ENCODE measurements around the gene BCAS3. TPM values are rescaled to one million over a fixed set of nuclear protein-coding genes. Genes with fewer than 3 reads are reported as not detected.

Gene BCAS3
- polyA plus RNA-seq, 4 donors, result 26.2 to 27.7 (median 26.8) TPM

DNA sequence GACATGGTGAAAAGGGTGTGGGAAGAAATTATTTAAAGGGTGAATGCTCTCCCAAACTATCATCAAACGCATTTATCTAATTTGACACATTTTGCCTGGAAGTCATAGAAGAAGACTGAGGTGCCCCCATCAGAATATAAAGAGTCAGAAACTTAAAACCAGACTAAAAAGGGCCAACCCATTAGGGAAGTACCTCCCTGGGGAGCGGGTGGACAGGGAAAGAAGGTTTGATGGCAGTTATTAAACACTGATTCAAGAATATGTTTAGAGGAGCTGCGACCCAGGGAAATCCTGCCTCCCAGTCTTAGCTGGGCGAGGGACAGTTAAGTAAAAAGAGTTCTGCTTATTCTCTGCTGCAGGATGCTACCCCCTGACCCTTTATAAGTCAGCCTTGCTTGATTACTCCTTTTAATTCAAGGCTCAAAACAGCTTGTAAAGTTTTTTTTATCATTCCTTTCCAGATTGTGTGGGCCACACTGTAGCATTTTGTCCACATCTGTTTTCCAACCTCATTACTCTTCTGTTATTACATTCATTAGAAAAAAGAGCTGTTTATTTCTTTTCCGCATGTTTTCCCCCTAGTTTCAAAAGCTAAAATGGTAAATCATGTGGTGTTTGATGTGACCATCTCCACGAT lies 583.5 kb downstream of the BCAS3 start:
- no peak for DNase-seq (ENCODE audit: low read depth in 4 of 4, low spot score in 3 of 4)

DNA sequence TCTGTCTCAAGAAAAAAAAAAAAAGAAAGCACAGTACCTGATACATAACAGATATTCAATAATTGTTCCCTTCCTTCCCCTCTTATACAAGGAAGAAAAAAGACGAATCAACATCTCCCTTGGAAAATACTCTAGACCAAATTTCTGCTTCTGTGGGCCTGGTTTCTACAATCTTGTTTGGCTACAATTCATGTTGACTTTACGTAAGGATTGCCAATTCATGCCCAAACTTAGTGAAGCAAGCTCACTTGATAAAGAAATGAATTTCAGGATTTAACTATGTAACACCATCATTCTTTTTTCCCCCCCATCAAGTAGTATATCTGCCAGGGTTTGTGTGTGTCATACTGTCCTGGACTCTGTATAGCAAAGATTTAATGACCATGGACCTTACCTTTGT lies 587.7 kb downstream of the BCAS3 start:
- no peak for DNase-seq (ENCODE audit: low read depth in 4 of 4, low spot score in 3 of 4)

DNA sequence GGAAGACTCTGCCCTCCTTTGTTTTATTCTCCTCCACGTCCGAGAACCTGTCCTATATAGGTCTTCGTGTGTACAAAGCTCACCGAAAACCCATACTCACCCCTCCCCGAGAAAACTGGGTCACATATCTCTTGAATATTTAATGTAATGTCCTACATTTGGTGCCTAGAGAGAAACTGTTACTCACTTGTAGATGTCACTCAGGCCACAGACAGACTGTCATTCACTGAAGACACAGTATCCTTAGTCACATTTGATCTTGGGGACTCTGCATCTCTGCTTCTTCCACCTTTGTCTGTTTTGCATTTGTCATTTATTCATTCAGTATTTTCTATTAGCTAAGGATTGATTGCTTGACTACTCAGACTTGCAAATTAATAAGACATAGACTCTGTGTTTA lies 590.2 kb downstream of the BCAS3 start:
- no peak for DNase-seq (ENCODE audit: low read depth in 4 of 4, low spot score in 3 of 4)

DNA sequence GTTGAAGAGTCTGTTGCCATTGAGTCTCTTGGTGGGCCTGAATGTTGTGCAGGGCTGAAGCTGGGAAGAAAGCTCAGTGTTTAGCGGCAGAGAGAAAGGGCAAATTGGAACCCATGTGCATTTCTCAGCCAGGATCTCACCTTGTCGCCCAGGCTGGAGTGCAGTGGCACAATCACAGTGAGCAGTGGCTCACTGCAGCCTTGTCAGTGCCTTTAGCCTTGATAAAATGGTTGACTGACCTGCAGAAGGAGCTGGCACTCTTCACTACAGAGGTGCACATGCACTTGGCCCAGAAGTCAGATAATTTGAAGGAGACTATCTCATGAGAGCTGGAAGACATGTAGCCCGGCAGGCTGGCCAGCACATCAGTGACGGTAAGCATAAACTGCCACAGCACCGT lies 597.7 kb downstream of the BCAS3 start:
- no peak for DNase-seq (ENCODE audit: low read depth in 4 of 4, low spot score in 3 of 4)

DNA sequence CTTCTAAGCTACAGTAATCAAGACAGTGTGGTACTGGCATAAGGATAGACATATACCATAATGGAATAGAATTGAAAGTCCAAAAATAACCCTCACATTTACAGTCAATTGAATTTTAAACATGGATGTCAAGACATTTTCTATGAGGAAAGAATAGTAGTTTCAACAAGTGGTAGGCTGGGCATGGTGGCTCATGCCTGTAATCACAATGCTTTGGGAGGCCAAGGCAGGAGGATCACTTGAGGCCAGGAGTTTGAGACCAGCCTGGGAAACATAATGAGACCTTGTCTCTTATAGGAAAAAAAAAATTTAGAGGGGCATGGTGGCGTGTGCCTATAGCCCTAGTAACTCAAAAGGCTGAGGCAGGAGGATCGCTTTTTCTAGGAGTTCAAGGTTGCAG lies 599.2 kb downstream of the BCAS3 start:
- DNase-seq (ENCODE audit: low read depth in 4 of 4, low spot score in 3 of 4), result no peak

DNA sequence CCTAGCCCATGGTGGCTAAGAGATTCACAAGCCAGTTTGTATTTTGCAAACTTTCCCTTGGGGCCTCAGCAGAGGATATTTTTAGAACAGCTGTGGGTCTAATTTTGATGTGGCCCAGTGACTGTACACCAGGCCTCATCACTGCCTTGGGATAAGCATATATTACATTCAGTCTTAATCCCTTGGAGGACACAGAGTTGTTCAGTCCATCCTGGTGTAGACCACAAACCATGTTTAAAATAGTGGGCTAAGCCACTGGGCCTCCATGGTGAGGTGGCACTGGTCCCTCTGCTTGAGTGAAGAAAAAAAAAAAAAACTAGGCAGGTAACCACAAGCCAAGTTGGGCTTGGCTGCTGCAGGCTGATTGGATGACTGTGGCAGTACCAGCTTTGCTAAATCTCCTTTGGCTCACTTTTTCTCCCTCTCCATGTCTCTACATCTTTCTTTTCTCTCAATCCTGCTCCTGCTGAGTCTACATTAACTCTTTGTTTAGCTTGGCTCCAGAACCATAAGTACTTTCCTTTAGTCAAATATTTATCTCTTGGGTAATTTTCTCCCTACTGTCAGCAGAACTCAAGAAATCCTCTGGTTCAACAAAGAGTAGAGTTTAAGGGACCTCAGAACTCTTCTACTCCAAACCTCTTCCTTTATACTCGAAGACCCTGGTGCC lies 602.0 kb downstream of the BCAS3 start:
- no peak for DNase-seq (ENCODE audit: low read depth in 4 of 4, low spot score in 3 of 4)

DNA sequence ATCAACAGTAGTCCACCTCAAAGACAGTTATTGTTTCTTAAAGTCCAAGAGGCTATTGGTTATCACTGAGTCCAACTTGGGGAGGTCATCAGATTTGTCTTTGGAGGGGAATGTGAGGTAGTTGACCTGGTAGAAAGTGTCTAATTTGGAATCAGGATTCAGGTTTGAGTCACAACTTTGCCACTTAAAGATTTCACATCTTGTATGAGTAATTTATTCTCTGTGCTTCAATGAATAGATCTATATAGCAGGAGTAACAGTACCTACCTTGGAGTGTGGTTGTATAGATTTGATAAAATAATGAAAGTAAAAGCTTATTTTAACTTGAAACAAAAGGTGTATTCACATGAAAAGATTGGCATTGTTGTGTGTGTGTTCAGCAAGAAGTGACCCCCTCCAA lies 602.7 kb downstream of the BCAS3 start:
- DNase-seq (ENCODE audit: low read depth in 4 of 4, low spot score in 3 of 4), result no peak

DNA sequence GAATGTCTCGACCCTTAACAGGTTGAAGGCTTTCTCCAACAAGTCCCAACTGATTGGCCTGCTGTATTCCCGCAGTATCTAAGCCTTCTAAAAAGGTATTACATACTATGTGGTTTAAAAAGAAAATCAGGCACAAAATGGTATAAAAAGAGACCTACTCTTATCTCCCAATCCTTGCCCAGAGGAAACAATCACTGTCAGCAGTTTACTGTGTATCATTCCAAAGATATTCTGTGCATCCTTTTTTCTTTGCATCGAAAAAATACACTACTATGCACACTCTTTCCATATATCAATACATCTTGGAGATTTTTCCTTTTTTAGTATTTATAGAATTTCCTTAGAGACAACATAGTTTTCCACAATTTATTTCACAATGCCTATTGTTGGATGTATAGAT lies 603.2 kb downstream of the BCAS3 start:
- no peak for DNase-seq (ENCODE audit: low read depth in 4 of 4, low spot score in 3 of 4)

DNA sequence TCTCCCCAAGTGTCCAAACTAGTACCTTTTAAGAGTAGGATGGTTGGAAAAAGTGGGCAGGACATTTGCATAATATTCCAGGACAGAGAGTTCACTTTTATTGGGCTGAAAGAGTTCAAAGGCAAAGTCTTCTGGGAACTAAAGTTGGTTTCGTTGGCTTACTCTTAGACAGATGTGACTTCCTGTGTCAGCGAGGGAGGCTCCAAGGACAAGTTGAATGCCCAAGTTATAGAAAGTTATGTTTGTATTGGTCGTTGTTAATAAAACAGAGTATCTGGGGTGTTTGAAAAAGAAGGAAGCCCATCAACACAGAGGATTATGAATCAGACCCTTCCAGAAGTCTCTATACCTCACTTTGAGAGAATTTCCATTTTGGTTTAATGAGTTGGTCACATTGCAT lies 604.7 kb downstream of the BCAS3 start:
- DNase-seq (ENCODE audit: low read depth in 4 of 4, low spot score in 3 of 4), result no peak

DNA sequence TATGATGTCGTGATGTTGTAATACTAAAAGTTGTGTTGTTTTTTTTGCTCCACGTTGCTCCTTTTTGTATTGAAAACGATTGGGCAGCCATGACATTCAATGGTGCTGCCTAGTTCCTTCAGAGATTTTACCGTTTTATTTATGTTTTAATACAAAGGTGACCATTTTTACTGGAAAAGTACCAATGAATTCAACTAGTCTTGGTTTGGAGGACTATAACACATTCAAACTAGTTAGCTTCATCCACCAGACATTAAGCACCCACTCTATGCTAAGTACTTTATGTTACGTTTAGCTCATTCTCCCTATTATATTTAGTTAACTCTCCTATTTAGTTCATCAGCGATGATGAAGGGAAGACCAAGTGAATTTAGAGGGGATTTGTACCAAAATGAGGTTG lies 605.4 kb downstream of the BCAS3 start:
- no peak for DNase-seq (ENCODE audit: low read depth in 4 of 4, low spot score in 3 of 4)

DNA sequence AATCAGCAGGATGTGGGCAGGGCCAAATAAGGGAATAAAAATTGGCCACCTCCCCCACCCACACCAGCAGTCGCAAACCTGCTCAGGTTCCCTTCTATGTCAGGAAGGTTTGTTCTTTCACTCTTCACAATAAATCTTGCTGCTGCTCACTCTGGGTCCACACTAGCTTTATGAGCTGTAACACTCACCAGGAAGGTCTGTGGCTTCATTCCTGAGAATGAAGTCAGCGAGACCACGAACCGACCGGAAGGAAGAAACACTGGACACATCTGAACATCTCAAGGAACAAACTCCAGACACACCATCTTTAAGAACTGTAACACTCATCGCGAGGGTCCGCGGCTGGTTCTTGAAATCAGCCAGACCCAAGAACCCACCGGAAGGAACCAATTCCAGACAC lies 606.5 kb downstream of the BCAS3 start:
- no peak for DNase-seq (ENCODE audit: low read depth in 4 of 4, low spot score in 3 of 4)

DNA sequence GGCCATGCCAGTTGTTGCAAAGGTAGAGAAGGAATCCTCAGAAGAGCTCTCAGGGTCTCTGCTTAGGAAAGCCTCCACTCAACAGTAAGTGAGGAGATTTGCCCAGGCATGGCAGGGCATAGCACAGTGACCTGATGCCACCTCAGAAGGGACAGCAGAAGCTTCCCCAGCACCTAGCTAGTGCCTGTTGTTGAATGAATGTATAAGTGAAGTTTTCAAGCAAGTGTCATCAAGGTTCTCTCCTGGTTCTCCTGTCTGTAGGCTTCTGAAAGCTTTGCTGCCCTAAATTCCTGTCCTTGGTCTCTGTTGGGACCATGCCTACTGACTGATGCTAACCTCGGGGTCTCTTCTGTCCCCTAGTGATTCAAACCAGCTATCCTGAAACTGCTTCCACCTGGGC lies 607.1 kb downstream of the BCAS3 start:
- no peak for DNase-seq (ENCODE audit: low read depth in 4 of 4, low spot score in 3 of 4)

DNA sequence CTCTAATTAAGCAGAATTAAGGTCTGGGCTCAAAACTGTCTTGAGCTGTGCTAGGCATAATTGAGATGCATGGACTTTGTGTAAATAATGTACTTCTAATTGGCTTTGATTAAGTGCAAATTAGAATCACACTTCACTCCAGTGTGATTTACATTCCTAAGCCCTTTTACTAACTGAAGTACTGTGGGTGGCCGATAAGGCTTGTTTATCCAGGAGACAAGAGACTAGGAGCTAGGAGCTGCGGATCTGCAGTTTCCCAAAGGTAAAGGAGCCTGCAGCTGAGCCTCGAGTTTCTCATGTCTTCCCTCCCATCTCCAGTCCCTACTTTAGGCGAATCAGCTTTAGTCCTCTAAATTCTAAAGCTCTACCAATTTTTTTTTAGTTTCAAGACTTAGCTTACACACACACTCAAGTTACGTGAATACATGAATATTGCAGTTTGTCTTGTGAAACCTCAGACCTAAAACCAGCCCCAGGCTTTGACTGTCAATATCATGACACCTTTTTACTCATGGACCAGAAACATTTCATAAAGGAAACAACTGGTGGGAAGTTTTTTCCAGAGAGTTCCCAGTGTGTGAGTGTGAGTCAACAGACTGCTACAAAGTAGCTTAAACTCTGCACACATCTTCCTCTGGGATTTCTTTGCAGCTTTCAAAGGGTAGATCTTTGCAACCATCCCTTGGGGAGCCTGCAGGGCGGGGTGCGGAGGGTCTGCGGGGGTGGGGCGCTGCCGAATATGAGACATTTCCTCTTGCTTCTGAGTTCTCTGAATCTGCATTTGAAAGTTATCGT lies 608.1 kb downstream of the BCAS3 start:
- DNase-seq (ENCODE audit: low read depth in 4 of 4, low spot score in 3 of 4), result no peak

DNA sequence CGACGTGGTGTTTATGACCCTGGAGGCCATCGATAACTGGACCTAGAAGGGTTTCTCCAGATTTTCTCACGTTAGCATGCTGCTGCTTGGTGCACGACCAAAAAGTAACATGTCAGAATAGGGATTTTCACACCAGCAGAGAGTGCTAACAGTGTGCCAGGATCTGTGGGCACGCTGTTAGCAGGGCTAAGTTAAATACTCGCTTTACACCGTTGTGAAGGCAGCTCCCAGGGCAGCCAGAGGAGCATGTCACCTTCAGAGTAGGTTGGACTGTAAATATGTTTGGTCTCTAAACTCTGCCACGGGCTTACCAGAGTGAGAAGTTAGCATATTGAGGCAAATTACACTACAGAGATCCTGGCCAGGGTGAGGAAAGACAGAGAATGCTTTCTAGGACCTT lies 608.8 kb downstream of the BCAS3 start:
- DNase-seq (ENCODE audit: low read depth in 4 of 4, low spot score in 3 of 4), result no peak

DNA sequence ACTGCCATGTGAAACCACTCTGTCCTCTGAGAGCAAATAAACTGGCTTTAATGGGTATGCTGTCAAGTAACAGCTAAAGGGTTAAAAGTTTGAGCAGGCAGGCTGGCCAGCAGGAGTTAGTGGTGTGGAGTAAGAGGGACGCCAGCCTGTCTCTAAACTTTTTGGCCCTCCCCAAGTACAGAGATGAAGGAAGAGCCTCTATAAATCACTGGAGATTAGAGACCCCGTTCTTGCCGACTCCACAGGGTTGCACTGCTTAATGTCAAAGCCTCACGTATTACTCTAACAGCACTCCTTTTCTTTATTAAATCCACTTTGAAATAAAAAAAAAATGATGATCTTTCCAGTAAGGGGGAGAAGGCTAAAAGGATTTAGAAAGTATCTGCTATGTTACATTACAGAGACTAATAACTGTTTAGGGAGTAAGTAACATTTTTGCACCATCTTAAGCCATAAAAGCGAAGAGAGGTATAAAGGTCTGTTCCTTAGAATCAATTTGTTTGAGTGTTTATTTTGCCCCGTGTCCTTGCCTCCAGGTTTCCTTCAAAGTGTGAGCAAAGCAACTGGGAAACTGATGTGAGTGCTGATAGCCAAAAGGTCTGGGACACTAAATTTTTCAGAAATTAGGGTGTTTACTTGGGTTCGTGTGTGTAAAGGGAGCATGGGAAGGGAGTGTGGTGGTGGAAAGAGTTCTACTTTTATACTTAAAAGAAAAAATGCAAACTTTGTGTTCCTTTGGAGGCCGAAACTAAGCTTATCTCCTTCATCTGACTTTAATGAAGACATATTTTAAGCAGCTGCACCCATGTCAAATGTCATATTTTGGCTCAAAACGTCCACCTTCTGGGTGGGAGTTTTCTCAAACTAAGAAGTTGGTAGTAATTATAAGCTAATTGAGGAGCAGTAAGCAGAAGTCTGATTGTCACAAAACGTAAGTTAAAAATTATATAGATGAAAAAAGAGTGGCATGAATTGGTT lies 612.0 kb downstream of the BCAS3 start:
- no peak for DNase-seq (ENCODE audit: low read depth in 4 of 4, low spot score in 3 of 4)

DNA sequence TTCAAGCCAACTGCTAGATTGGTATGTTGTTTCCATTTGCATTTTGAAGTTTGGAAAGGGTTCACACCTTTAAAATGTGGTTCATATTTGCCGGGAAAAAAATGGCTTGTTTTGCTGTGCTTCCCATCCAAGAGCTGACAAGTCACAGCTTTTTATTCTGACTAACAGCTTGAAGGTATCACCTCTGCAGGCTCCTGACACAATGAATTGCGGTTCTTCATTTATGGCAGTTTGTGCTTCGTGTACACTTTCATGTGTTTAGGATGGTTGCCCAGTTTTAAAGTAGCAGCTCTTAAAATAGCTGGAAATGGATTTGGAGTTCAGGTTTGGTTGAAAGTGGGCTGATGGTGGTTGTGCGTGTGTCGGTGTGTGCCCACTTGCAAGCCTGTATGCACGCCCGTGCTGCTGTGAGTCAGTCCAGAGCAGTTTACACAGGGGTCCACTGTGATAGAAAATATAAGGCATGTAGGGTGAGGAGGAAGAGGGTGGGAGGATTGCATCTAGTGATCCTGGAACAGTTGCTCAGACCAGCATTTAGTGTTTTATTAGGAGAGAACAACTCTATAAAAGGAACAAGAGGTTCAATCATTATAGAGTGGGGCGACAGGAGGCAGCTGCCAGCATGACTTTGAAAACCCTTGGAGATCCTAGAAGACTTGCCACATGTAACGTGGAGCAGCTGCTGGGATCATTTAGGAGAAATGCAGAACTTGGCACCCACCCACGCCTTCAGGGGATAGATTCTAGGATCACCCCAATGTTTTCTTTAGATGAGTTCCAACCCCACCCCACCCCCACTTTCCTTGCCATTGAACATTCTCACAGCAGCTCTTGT lies 614.0 kb downstream of the BCAS3 start:
- DNase-seq (ENCODE audit: low read depth in 4 of 4, low spot score in 3 of 4), result no peak

DNA sequence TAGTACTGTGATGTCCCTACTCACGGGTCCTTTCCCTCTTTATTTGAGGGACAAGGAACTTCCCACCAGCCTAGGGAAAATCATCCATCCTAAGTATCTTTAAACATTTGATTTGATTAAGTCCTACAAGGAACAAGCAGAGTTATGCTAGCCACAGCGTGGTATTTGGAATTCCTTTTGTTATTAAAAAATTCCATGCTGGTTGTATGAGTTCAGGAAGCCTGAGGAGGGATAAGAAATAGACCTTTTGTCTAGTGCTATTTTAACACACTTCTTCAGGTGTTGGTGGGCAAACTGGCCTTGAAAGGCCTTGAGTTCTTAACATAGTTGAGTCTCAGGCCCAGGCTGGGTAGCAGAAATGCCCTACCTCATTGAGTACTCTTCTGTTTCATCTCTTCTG lies 616.6 kb downstream of the BCAS3 start:
- DNase-seq (ENCODE audit: low read depth in 4 of 4, low spot score in 3 of 4), result no peak

DNA sequence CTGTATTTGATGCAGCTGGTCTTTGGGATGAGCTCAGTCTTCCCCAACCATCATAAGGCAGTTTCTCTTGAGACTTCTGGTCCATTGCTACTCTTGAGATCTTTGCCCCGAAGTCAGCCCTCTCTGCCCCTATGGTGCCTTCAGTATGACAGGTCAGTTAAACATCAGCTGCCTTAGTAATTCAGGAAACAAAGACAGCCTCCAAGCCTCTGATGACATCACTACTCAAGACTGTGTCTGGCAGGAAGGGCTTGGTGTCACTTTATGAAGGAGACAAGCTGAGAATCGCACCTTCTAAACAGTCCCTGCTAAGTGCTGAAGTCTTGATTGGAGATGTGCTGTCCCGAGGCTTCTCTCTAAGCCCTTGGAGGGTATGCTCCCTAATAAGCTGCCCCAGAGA lies 617.1 kb downstream of the BCAS3 start:
- no peak for DNase-seq (ENCODE audit: low read depth in 4 of 4, low spot score in 3 of 4)

DNA sequence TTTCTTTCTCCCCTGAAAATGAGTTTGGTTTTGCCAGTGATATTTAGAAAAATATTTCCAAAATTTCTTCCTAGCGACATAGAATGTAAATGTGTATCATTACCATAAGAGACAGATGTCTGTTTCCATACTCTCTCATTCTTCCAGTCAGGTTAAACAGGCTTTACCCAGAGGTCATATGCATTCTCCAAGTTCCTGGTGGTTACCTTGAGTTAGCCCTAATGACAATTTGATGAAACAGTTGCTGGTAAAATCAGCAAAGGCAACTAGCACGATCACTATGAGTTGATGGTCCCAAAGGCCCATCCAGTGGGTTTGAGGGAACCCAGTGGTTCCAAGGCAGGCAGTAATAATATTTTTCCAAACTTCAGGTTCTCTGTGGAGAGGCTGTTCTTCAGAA lies 618.4 kb downstream of the BCAS3 start:
- no peak for DNase-seq (ENCODE audit: low read depth in 4 of 4, low spot score in 3 of 4)

Measured in right renal pelvis (tissue), 4 donors.